Measurements from ENCODE around the gene CRYGA.
"Not testable (repeated sequence)": the region's sequence is repeated elsewhere in the genome, so short reads cannot be mapped to it uniquely, and the experiment has no call there.

Gene CRYGA

GRCh38 chr2:208174144-208174543 lies 10.8 kb upstream of the CRYGA start:
- no peak overlapping the region for H3K4me3 ChIP-seq (ENCODE audit: low read length)
- DNase-seq (ENCODE audit: low read depth, low spot score) = no peak

DNA sequence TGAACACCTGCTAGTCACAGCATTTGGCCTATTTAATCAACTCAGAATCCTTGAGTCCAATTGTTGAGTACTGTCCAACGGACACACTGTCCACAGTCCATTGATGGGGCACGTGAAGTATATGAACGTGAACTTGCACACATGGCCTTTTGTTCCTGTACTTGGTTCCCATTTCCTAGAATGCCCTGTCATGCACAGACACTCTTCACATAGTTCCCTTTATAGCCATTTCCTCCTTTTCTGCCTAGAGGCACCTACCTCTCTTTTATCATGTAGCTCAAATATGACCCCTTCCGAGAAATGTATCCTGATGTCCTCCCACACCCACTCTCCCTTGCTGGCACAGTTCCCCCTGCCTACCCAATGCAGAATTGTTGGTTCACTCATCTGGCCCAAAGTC lies 8.7 kb upstream of the CRYGA start:
- H3K4me3 ChIP-seq (ENCODE audit: low read length) = no peak overlapping the region
- DNase-seq (ENCODE audit: low read depth, low spot score) = no peak

DNA sequence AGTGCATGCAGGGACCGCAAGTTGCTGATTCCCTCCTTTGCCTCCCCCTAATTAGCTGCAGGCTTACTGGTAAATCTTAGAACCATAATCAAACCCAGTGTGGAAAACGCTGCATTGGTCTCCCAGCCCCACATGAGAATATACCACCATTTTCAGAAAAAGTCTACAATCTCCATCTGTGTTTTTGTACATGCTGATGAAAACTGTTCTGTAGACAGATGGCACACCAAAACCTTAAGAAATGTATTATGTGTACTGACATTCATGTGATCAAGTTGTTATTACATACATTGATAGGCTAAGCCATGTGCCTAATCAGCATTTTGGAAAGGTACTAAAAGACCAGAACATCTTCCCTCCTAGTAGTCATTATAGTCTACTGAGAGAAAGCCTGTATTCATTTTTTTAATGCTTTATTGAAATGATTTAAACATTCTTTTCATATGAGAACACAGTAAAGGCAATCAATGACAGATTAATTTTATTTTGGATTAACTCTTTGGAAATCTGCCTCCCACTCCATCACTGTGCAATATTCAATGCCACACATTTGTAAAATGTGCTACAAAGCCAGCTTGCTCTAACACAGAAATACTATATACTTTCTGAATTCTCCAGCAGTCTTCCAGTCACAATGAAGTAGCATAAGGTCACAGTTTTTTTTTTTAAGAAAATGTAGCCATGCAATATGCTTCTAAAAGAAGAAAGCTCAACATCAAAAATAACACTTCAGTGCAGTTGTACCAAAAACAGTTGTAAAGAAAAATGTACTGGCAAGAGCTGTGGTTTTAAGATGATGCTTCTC lies 1.8 kb upstream of the CRYGA start:
- no peak for DNase-seq (ENCODE audit: low read depth, low spot score)
- H3K4me3 ChIP-seq (ENCODE audit: low read length) = no peak overlapping the region

DNA sequence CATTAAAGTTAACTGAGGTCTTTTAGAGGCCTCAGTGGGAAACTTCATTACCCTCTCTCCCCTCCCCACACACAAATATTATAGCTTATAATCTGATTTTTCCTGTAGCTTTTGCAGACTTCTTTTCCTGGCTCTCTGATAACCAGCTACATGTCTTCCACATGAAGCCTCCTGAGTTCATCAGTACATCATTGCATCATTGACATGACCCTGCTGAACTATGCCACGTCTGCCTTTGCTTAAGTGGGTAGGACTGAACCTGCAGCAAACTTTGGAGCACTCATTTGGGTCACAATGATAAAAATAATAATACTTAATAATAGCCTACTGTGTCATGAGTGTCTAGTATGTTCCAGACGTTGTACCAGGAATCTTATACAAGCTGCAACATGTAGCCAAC lies 7.0 kb downstream of the CRYGA start:
- no peak overlapping the region for H3K4me3 ChIP-seq (ENCODE audit: low read length)
- DNase-seq (ENCODE audit: low read depth, low spot score) = no peak

GRCh38 chr2:208153156-208153555 lies 10.2 kb downstream of the CRYGA start:
- H3K4me3 ChIP-seq (ENCODE audit: low read length) = no peak overlapping the region
- DNase-seq (ENCODE audit: low read depth, low spot score) = no peak

GRCh38 chr2:208150956-208151355 lies 12.4 kb downstream of the CRYGA start:
- no peak for DNase-seq (ENCODE audit: low read depth, low spot score)
- no peak overlapping the region for H3K4me3 ChIP-seq (ENCODE audit: low read length)

DNA sequence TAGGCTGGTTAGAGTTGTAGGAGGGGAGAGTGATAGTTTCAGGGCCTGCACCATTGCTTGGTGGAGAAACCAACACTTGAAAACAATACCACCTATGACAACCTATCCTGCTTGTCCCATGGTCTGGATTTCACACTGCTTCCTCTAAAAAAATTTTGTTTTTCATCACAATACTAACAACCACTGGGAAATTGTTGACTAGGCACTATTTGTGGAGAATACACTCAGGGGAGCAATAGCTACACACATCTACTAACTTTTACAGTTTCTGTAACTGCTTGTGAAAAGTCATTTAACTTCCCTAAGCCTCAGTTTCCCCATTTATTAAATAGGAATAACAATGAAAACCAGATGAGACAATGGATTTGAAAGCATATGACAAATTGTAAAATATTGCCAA lies 13.3 kb downstream of the CRYGA start:
- H3K4me3 ChIP-seq (ENCODE audit: low read length) = no peak overlapping the region
- no peak for DNase-seq (ENCODE audit: low read depth, low spot score)

- no peak for DNase-seq (ENCODE audit: low read depth, low spot score)
- H3K4me3 ChIP-seq (ENCODE audit: low read length) = no peak overlapping the region
Measured at GRCh38 chr2:208148803-208149202, 14.6 kb downstream of the CRYGA start.

DNA sequence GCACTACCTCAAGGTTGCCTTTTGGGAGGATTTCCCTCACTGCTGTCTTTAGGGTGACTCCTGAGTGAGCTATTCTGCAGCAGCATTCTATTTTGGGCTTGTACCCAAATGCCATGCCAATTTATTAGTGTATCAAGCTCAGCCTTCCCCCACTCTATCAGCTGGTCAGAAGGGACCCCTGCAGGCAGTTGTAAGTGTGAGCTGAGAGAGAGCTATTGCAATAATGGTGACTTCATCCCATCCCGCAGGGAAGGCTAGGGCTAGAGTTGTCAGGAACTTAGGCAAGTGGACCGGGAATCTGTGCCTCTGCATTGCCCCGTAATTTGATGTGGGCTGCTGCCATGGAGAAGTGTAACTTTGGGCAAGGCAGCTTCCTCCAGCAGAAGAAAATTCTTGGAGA lies 15.6 kb downstream of the CRYGA start:
- no peak overlapping the region for H3K4me3 ChIP-seq (ENCODE audit: low read length)
- no peak for DNase-seq (ENCODE audit: low read depth, low spot score)

- no peak overlapping the region for H3K4me3 ChIP-seq (ENCODE audit: low read length)
- no peak for DNase-seq (ENCODE audit: low read depth, low spot score)
Measured at GRCh38 chr2:208147008-208147407, 16.4 kb downstream of the CRYGA start.

- DNase-seq (ENCODE audit: low read depth, low spot score) = no peak
- H3K4me3 ChIP-seq (ENCODE audit: low read length) = no peak within 1 kb of the TSS
Measured at GRCh38 chr2:208146006-208146405, 17.4 kb downstream of the CRYGA start, which contains the start of gene CRYGB. TSS of gene CRYGB (minus strand) at chr2:208146158. CDS start at chr2:208146120, 38 bp downstream.

GRCh38 chr2:208142925-208143799 lies 20.2 kb downstream of the CRYGA start:
- H3K4me3 ChIP-seq (ENCODE audit: low read length) = no peak overlapping the region
- DNase-seq (ENCODE audit: low read depth, low spot score) = no peak

- no peak overlapping the region for H3K4me3 ChIP-seq (ENCODE audit: low read length)
- no peak for DNase-seq (ENCODE audit: low read depth, low spot score)
Measured at GRCh38 chr2:208142240-208142924, 21.0 kb downstream of the CRYGA start.

DNA sequence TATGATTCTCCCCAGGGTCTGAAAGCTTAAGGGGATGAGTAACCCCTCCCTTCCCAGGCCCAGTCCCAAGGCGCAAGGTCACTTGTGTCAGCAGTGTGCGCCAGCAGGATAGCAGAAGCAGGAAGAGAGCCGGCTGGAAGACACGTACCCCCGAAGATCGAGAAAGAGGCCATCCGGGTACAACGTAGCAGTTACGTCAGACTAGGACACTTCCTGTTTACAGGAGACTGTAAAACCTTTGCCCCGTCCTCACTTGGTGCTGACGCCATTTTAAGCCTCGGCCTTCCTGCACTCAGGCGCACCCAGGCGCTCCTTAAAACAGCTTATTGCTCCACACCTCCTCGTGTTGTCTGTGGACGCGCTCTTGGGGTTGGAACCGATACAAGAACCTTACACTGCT lies 23.9 kb downstream of the CRYGA start:
- no peak overlapping the region for H3K4me3 ChIP-seq (ENCODE audit: low read length)
- DNase-seq (ENCODE audit: low read depth, low spot score) = no peak

DNA sequence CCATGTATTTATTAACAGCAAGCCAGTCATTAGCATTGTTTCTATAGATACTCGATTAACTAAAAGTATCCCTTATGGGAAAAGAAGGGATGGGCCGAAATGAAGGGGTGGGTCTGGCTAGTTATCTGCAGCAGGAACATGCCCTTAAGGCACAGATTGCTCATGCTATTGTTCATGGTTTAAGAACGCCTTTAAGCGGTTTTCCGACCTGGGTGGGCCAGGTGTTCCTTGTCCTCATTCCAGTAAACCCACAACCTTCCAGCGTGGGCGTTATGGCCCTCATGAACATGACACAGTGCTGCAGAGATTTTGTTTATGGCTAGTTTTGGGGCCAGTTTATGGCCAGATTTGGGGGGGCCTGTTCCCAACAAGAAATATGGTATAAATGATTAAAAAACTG lies 25.1 kb downstream of the CRYGA start:
- not testable (repeated sequence) for DNase-seq (ENCODE audit: low read depth, low spot score); H3K4me3 ChIP-seq (ENCODE audit: low read length)

GRCh38 chr2:208136716-208137094 lies 26.7 kb downstream of the CRYGA start:
- no peak for DNase-seq (ENCODE audit: low read depth, low spot score)
- H3K4me3 ChIP-seq (ENCODE audit: low read length) = no peak overlapping the region

- no peak overlapping the region for H3K4me3 ChIP-seq (ENCODE audit: low read length)
- DNase-seq (ENCODE audit: low read depth, low spot score) = no peak
Measured at GRCh38 chr2:208135794-208136715, 27.3 kb downstream of the CRYGA start.

- peak; percentile 74 for DNase-seq (ENCODE audit: low read depth, low spot score)
- H3K4me3 ChIP-seq (ENCODE audit: low read length) = no peak overlapping the region
Measured at GRCh38 chr2:208134928-208135586, 28.3 kb downstream of the CRYGA start.

All from Jurkat, Clone E6-1 (cell line).